ENCODE data around the gene TMEM45B.

DNA sequence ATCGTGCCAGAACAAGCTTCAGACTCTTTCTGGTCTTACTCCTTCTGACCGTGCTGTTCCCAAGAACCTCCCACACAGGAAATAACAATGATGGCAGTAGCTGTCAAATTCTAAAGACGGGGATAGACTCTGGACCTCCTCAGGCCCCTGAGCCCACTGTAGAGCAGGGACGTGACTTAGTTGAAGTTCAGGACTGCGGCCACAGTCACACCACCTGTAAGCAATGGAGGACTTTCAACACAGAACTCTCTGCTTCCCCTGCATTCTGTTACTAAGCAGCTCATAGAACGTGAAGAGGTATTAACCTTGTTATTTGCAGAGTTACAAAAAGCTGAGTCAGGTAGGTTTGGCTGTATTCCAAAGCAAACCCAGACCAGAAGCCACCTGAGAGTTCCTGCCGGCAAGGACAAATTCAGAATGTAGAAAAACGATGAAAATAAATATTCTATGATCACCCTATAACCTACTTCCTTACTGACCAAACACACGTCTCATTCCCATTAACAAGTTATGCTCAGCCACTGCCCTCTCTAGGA, 12.7 kb downstream of the TMEM45B start:
- TF ChIP-seq, protein P1, sequence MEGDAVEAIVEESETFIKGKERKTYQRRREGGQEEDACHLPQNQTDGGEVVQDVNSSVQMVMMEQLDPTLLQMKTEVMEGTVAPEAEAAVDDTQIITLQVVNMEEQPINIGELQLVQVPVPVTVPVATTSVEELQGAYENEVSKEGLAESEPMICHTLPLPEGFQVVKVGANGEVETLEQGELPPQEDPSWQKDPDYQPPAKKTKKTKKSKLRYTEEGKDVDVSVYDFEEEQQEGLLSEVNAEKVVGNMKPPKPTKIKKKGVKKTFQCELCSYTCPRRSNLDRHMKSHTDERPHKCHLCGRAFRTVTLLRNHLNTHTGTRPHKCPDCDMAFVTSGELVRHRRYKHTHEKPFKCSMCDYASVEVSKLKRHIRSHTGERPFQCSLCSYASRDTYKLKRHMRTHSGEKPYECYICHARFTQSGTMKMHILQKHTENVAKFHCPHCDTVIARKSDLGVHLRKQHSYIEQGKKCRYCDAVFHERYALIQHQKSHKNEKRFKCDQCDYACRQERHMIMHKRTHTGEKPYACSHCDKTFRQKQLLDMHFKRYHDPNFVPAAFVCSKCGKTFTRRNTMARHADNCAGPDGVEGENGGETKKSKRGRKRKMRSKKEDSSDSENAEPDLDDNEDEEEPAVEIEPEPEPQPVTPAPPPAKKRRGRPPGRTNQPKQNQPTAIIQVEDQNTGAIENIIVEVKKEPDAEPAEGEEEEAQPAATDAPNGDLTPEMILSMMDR (IDR thresholded peaks at IDR 0.05; ENCODE audit: insufficient read depth, low read length) = no peak
- TF ChIP-seq, protein P2, sequence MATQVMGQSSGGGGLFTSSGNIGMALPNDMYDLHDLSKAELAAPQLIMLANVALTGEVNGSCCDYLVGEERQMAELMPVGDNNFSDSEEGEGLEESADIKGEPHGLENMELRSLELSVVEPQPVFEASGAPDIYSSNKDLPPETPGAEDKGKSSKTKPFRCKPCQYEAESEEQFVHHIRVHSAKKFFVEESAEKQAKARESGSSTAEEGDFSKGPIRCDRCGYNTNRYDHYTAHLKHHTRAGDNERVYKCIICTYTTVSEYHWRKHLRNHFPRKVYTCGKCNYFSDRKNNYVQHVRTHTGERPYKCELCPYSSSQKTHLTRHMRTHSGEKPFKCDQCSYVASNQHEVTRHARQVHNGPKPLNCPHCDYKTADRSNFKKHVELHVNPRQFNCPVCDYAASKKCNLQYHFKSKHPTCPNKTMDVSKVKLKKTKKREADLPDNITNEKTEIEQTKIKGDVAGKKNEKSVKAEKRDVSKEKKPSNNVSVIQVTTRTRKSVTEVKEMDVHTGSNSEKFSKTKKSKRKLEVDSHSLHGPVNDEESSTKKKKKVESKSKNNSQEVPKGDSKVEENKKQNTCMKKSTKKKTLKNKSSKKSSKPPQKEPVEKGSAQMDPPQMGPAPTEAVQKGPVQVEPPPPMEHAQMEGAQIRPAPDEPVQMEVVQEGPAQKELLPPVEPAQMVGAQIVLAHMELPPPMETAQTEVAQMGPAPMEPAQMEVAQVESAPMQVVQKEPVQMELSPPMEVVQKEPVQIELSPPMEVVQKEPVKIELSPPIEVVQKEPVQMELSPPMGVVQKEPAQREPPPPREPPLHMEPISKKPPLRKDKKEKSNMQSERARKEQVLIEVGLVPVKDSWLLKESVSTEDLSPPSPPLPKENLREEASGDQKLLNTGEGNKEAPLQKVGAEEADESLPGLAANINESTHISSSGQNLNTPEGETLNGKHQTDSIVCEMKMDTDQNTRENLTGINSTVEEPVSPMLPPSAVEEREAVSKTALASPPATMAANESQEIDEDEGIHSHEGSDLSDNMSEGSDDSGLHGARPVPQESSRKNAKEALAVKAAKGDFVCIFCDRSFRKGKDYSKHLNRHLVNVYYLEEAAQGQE (IDR thresholded peaks at IDR 0.05; ENCODE audit: insufficient replicate concordance, low read depth) = no peak

Measured in HL-60 (cell line).